HFF-Myc (cell line): ENCODE measurements around the gene VEZT.
"Not testable (repeated sequence)": the region's sequence is repeated elsewhere in the genome, so short reads cannot be mapped to it uniquely, and the experiment has no call there.

Source experiments
- DNase-seq: peaks from one replicate; pipeline ENCODE4 v3.0.0-alpha.2; 2011; ENCODE audit warnings: low read depth; ENCODE audit errors: extremely low read depth
- H3K4me3 ChIP-seq: replicated peaks from 2 replicates; pipeline ENCODE4 v1.5.1; 2011; ENCODE audit warnings: low read depth, mild to moderate bottlenecking, control low read depth, low read length
- CTCF ChIP-seq: IDR thresholded peaks from 2 replicates; pipeline ENCODE4 v1.5.1; 2012; ENCODE audit warnings: mild to moderate bottlenecking, low read depth, low read length, control low read depth; ENCODE audit errors: missing control alignments

The VEZT gene

GRCh38 chr12:95321516-95322246 lies 104.1 kb downstream of the VEZT start:
- TF ChIP-seq CTCF: no peak
- no peak for DNase-seq
- H3K4me3 ChIP-seq: no peak overlapping the region

- TF ChIP-seq CTCF: no peak
- no peak overlapping the region for H3K4me3 ChIP-seq
- DNase-seq: peak; percentile 83
Measured at GRCh38 chr12:95322326-95322725, 104.7 kb downstream of the VEZT start.

- no peak for DNase-seq
- no peak for TF ChIP-seq CTCF
- H3K4me3 ChIP-seq: no peak overlapping the region
Measured at GRCh38 chr12:95323212-95323611, 105.6 kb downstream of the VEZT start.

GRCh38 chr12:95324246-95324645 lies 106.6 kb downstream of the VEZT start:
- not testable (repeated sequence) for H3K4me3 ChIP-seq, DNase-seq

- no peak for TF ChIP-seq CTCF
- DNase-seq: no peak
- no peak overlapping the region for H3K4me3 ChIP-seq
Measured at GRCh38 chr12:95325501-95325900, 107.9 kb downstream of the VEZT start.

GRCh38 chr12:95326445-95326844 lies 108.8 kb downstream of the VEZT start:
- H3K4me3 ChIP-seq: no peak overlapping the region
- DNase-seq: no peak
- TF ChIP-seq CTCF: no peak

- no peak overlapping the region for H3K4me3 ChIP-seq
- DNase-seq: no peak
- no peak for TF ChIP-seq CTCF
Measured at GRCh38 chr12:95326855-95327254, 109.2 kb downstream of the VEZT start.
